Lung microvascular endothelial cell (primary cell): Measurements from ENCODE around the gene ARVCF. TPM values are rescaled to one million over a fixed set of nuclear protein-coding genes. Genes with fewer than 3 reads are reported as not detected.

Source experiments
- DNase-seq, 2 donors: peaks; one replicate each; pipeline versions ENCODE4 v3.0.0 to v3.0.0-alpha.2; 2010; ENCODE audit warnings: low read depth in 2 of 2
- total RNA-seq: library from RNA; depleted of rRNA; stranded (reverse); fragments of >200 nt; gene quantifications from 2 replicates; pipeline ENCODE4 v1.2.1, GENCODE V29; 2014

The ARVCF gene
- total RNA-seq, 1 donor from 2014 or later, result 72.0 TPM

- DNase-seq, result no peak
Measured at GRCh38 chr22:19987394-19988306, 29.0 kb downstream of the ARVCF start.

- DNase-seq, result peak; percentile 82 to 88
Measured at GRCh38 chr22:19986410-19987341, 29.9 kb downstream of the ARVCF start.

- DNase-seq, result no peak
Measured at GRCh38 chr22:19986011-19986409, 30.6 kb downstream of the ARVCF start.

- DNase-seq, result no peak
Measured at GRCh38 chr22:19984851-19985811, 31.5 kb downstream of the ARVCF start.

- DNase-seq, result peak; percentile 77 to 80
Measured at GRCh38 chr22:19984201-19984753, 32.3 kb downstream of the ARVCF start.

- no peak for DNase-seq
Measured at GRCh38 chr22:19983741-19984140, 32.9 kb downstream of the ARVCF start.

GRCh38 chr22:19982991-19983578 is 33.5 kb downstream of the ARVCF start:
- no peak for DNase-seq

- DNase-seq, result no peak
Measured at GRCh38 chr22:19981961-19982920, 34.4 kb downstream of the ARVCF start.

GRCh38 chr22:19981171-19981960 is 35.3 kb downstream of the ARVCF start:
- no peak for DNase-seq

GRCh38 chr22:19980766-19981165 is 35.9 kb downstream of the ARVCF start:
- DNase-seq, result no peak

GRCh38 chr22:19979712-19980493 is 36.7 kb downstream of the ARVCF start:
- DNase-seq, result no peak

- DNase-seq, result no peak
Measured at GRCh38 chr22:19978748-19979147, 37.9 kb downstream of the ARVCF start.

GRCh38 chr22:19977296-19978243 is 39.1 kb downstream of the ARVCF start:
- DNase-seq, result no peak

GRCh38 chr22:19976671-19977070 is 40.0 kb downstream of the ARVCF start:
- DNase-seq, result no peak

- no peak for DNase-seq
Measured at GRCh38 chr22:19975707-19976035, 41.0 kb downstream of the ARVCF start.

GRCh38 chr22:19974935-19975706 is 41.5 kb downstream of the ARVCF start:
- DNase-seq, result peak; percentile 55 to 83
